CD8-positive, alpha-beta memory T cell (primary cell): ENCODE results near the gene ST8SIA6. TPM values are rescaled to one million over a fixed set of nuclear protein-coding genes. Genes with fewer than 3 reads are reported as not detected.
A peak's percentile ranks its signal among the peaks of the same experiment; 100 is the strongest.

Experiments used
- CTCF ChIA-PET: fragments of 350-600 bp; sonication (Branson Sonifier 250); formaldehyde crosslinking; loops from one replicate; lab custom pipeline; 2021; ENCODE audit warnings: antibody characterized with exemption; lab: Charles Lee
- POLR2A ChIA-PET: fragments of 350-600 bp; sonication (Branson Sonifier 250); formaldehyde crosslinking; loops from one replicate; lab custom pipeline; 2021; ENCODE audit warnings: antibody characterized with exemption; lab: Charles Lee
- DNase-seq, 5 donors: peaks; one replicate each; pipeline versions ENCODE4 v3.0.0 to v3.0.0-alpha.2; 2020 to 2022; ENCODE audit warnings: mixed read lengths in 1 of 5
- H3K27ac ChIP-seq: one replicate; pipeline ENCODE4 v1.7.0; 2013; ENCODE audit warnings: low read depth, mild to moderate bottlenecking, low read length, moderate library complexity
- H3K27me3 ChIP-seq: 2 replicates; pipeline ENCODE4 v1.7.0; 2013; ENCODE audit warnings: low read length, mild to moderate bottlenecking; ENCODE audit not compliant: insufficient read depth, poor library complexity, severe bottlenecking
- H3K36me3 ChIP-seq: 2 replicates; pipeline ENCODE4 v1.7.0; 2013; ENCODE audit warnings: mild to moderate bottlenecking, low read length, moderate library complexity; ENCODE audit not compliant: insufficient read depth
- H3K4me1 ChIP-seq: 2 replicates; pipeline ENCODE4 v1.7.0; 2013; ENCODE audit warnings: mild to moderate bottlenecking, low read length, moderate library complexity; ENCODE audit not compliant: insufficient read depth
- H3K4me3 ChIP-seq: 2 replicates; pipeline ENCODE4 v1.7.0; 2013; ENCODE audit warnings: mild to moderate bottlenecking, low read length
- H3K9me3 ChIP-seq: 2 replicates; pipeline ENCODE4 v1.7.0; 2013; ENCODE audit warnings: mild to moderate bottlenecking, low read length
- H3K27ac Mint-ChIP-seq, 8 donors: one replicate each; pipeline ENCODE4 v1.8.0; 2020 to 2021; ENCODE audit warnings: mixed read lengths in 8 of 8, mild to moderate bottlenecking in 6 of 8, inconsistent platforms in 3 of 8, moderate library complexity in 3 of 8
- H3K27me3 Mint-ChIP-seq, 2 donors: one replicate each; pipeline ENCODE4 v1.8.0; 2020 to 2021; ENCODE audit warnings: mixed read lengths in 2 of 2, mild to moderate bottlenecking in 1 of 2, moderate library complexity in 1 of 2
- H3K36me3 Mint-ChIP-seq, 3 donors: one replicate each; pipeline ENCODE4 v1.8.0; 2020 to 2021; ENCODE audit warnings: mixed read lengths in 3 of 3, inconsistent platforms in 1 of 3, mild to moderate bottlenecking in 1 of 3
- H3K4me1 Mint-ChIP-seq, 3 donors: one replicate each; pipeline ENCODE4 v1.8.0; 2020 to 2021; ENCODE audit warnings: mixed read lengths in 3 of 3, inconsistent platforms in 1 of 3, mild to moderate bottlenecking in 1 of 3
- H3K4me3 Mint-ChIP-seq, 7 donors: one replicate each; pipeline ENCODE4 v1.8.0; 2020 to 2021; ENCODE audit warnings: mixed read lengths in 7 of 7, mild to moderate bottlenecking in 6 of 7, moderate library complexity in 4 of 7, inconsistent platforms in 2 of 7
- H3K9me3 Mint-ChIP-seq, 5 donors: one replicate each; pipeline ENCODE4 v1.8.0; 2020 to 2022; ENCODE audit warnings: mixed read lengths in 5 of 5, mild to moderate bottlenecking in 3 of 5, moderate library complexity in 2 of 5, inconsistent platforms in 1 of 5
- polyA plus RNA-seq: library from polyadenylated mRNA; unstranded; fragments of 300-500 nt; fragmentation: Illumina TruSeq; gene quantifications from one replicate; pipeline ENCODE4 v1.2.3, GENCODE V29; 2021
- total RNA-seq, 2 experiments: library from RNA; stranded (reverse); gene quantifications; one replicate each; pipeline ENCODE4 v1.2.3, GENCODE V29; 2021

ST8SIA6 gene
- total and polyA plus RNA-seq, 3 experiments from 2014 or later = 1.9 TPM; not detected in 2

- peaks cover 0 to under 1% (median 0%) of the 10 kb centered on the region in 5 donors for H3K9me3 Mint-ChIP-seq
- H3K27me3 ChIP-seq = no peaks in the 10 kb centered on the region
- DNase-seq = no peak
- ChIA-PET POLR2A (interaction anchor here (1.0 kb wide), 1 partner anchor 10 kb away, joined by 4 read pairs; no protein-coding TSS in a partner anchor), CTCF (interaction anchor here (0.8 to 1.7 kb wide), 2 partner anchors 11 to 46 kb away, joined by 3 to 4 read pairs; no protein-coding TSS in a partner anchor)
- peak overlapping the region; percentile 77 for H3K27ac ChIP-seq
- H3K27me3 Mint-ChIP-seq = peaks cover 11 to 36% of the 10 kb centered on the region in 2 donors
- no peaks in the 10 kb centered on the region for H3K36me3 ChIP-seq
- H3K4me3 ChIP-seq = peak overlapping the region; percentile 63
- H3K4me1 Mint-ChIP-seq = peaks cover 20 to 26% (median 26%) of the 10 kb centered on the region in 3 donors
- H3K36me3 Mint-ChIP-seq = peaks cover under 1 to 3% (median 1%) of the 10 kb centered on the region in 3 donors
- peak overlapping the region; percentile 72 to 94 (median 87) for H3K4me3 Mint-ChIP-seq
- no peaks in the 10 kb centered on the region for H3K9me3 ChIP-seq
- peaks cover 7% of the 10 kb centered on the region for H3K4me1 ChIP-seq
- H3K27ac Mint-ChIP-seq = peak overlapping the region in 5 of 8 donors; percentile 33 to 87 (median 73)
These were observed 673 bp upstream of the ST8SIA6 start for GRCh38 chr10:17455015-17455520.

- Mint-ChIP-seq H3K36me3 (peaks cover 6 to 10% (median 10%) of the 10 kb centered on the region in 3 donors), H3K27ac (peak overlapping the region in 7 of 8 donors; percentile 1 to 92 (median 78)), H3K4me1 (peaks cover 20 to 26% (median 26%) of the 10 kb centered on the region in 3 donors), H3K4me3 (peak overlapping the region; percentile 85 to 94 (median 88)), H3K27me3 (peaks cover 12 to 37% of the 10 kb centered on the region in 2 donors), H3K9me3 (peaks cover 0 to 9% (median 4%) of the 10 kb centered on the region in 5 donors)
- no peaks in the 10 kb centered on the region for H3K27me3 ChIP-seq
- H3K4me1 ChIP-seq = peaks cover 7% of the 10 kb centered on the region
- ChIA-PET POLR2A (interaction anchor here (0.6 kb wide), 1 partner anchor 55 kb away, joined by 3 read pairs; no protein-coding TSS in a partner anchor), CTCF (interaction anchor here (1.3 to 1.7 kb wide), 3 partner anchors 11 to 46 kb away, joined by 3 read pairs; no protein-coding TSS in a partner anchor)
- H3K27ac ChIP-seq = peak overlapping the region; percentile 78
- H3K4me3 ChIP-seq = peak overlapping the region; percentile 52
- H3K9me3 ChIP-seq = no peaks in the 10 kb centered on the region
- H3K36me3 ChIP-seq = no peaks in the 10 kb centered on the region
- peak; percentile 7 to 55 (median 28) for DNase-seq
These were observed 863 bp downstream of the ST8SIA6 start for GRCh38 chr10:17453373-17454091.

DNA sequence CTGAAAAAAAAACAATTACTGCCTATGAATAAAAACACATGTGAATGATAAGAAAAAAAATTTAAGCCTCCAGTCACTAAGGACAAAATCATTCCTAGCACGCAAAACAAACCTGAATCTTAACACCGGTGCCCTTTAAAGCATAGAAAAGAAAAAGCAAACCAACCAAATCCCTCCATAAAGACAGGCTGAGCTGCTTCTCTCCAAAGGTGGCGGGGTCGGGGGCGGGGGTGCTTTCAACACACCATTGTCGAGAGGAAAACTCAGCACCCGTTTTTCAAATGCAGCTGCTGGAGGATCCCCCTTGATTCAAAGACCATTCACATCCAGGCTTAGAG, 1.4 kb downstream of the ST8SIA6 start:
- Mint-ChIP-seq H3K36me3 (peaks cover 8 to 13% (median 10%) of the 10 kb centered on the region in 3 donors), H3K4me3 (peak overlapping the region; percentile 85 to 94 (median 88)), H3K9me3 (peaks cover 3 to 15% (median 9%) of the 10 kb centered on the region in 5 donors), H3K4me1 (peaks cover 20 to 26% (median 26%) of the 10 kb centered on the region in 3 donors), H3K27ac (peak overlapping the region in 4 of 8 donors; percentile 1 to 46 (median 18)), H3K27me3 (peaks cover 12 to 34% of the 10 kb centered on the region in 2 donors)
- H3K4me3 ChIP-seq = peak overlapping the region; percentile 52
- no peaks in the 10 kb centered on the region for H3K36me3 ChIP-seq
- CTCF ChIA-PET = interaction anchor here (1.3 to 1.4 kb wide), 2 partner anchors 11 to 45 kb away, joined by 3 read pairs; no protein-coding TSS in a partner anchor
- H3K27me3 ChIP-seq = no peaks in the 10 kb centered on the region
- POLR2A ChIA-PET = interaction anchor here (0.6 kb wide), 1 partner anchor 56 kb away, joined by 3 read pairs; no protein-coding TSS in a partner anchor
- DNase-seq = no peak
- H3K27ac ChIP-seq = peak overlapping the region; percentile 78
- H3K4me1 ChIP-seq = peaks cover 7% of the 10 kb centered on the region
- no peaks in the 10 kb centered on the region for H3K9me3 ChIP-seq

- no peaks in the 10 kb centered on the region for H3K36me3 ChIP-seq
- Mint-ChIP-seq H3K4me3 (peak overlapping the region; percentile 38 to 89 (median 85)), H3K9me3 (peaks cover 5 to 16% (median 11%) of the 10 kb centered on the region in 5 donors), H3K4me1 (peaks cover 20 to 26% (median 26%) of the 10 kb centered on the region in 3 donors), H3K27me3 (peaks cover 14 to 32% of the 10 kb centered on the region in 2 donors), H3K27ac (peak overlapping the region in 3 of 8 donors; percentile 2 to 93 (median 7)), H3K36me3 (peaks cover 8 to 15% (median 11%) of the 10 kb centered on the region in 3 donors)
- H3K27ac ChIP-seq = peak overlapping the region; percentile 78
- ChIA-PET CTCF (interaction anchor here (1.2 to 1.4 kb wide), 3 partner anchors 10 to 45 kb away, joined by 3 read pairs; no protein-coding TSS in a partner anchor), POLR2A (interaction anchor here (0.6 kb wide), 1 partner anchor 56 kb away, joined by 3 read pairs; no protein-coding TSS in a partner anchor)
- no peak for DNase-seq
- peaks cover 7% of the 10 kb centered on the region for H3K4me1 ChIP-seq
- no peaks in the 10 kb centered on the region for H3K27me3 ChIP-seq
- no peaks in the 10 kb centered on the region for H3K9me3 ChIP-seq
- no peak overlapping the region for H3K4me3 ChIP-seq
These were observed 2.1 kb downstream of the ST8SIA6 start for GRCh38 chr10:17452060-17452841.

DNA sequence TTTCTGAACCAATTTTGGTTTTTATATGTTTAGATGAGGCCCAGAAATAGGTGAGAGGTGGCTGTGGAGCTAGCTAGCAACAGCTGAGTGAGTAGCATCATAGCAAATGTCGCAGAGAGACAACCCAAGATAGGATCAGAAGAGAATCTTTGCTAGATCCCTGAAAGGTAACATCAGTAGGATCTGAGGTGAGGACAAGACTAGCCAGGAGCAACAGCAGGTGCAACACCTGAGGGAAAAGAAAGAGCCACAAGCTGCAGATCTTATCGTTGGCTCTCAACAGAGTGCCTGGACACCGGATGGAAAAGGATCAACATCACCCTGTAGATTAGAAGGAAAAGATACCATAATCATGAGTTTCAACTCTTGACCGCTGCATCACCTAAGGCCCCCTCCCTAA, 4.4 kb downstream of the ST8SIA6 start:
- H3K36me3 ChIP-seq = no peaks in the 10 kb centered on the region
- DNase-seq = no peak
- ChIA-PET CTCF (no interaction called here), POLR2A (no interaction called here)
- no peaks in the 10 kb centered on the region for H3K27me3 ChIP-seq
- no peak overlapping the region for H3K27ac Mint-ChIP-seq
- peaks cover 24 to 30% (median 26%) of the 10 kb centered on the region in 3 donors for H3K4me1 Mint-ChIP-seq
- H3K9me3 Mint-ChIP-seq = peaks cover 5 to 16% (median 11%) of the 10 kb centered on the region in 5 donors
- H3K27me3 Mint-ChIP-seq = peaks cover 17 to 26% of the 10 kb centered on the region in 2 donors
- no peak overlapping the region for H3K4me3 ChIP-seq
- H3K4me3 Mint-ChIP-seq = no peak overlapping the region
- peaks cover 5% of the 10 kb centered on the region for H3K4me1 ChIP-seq
- H3K9me3 ChIP-seq = no peaks in the 10 kb centered on the region
- no peak overlapping the region for H3K27ac ChIP-seq
- H3K36me3 Mint-ChIP-seq = peaks cover 8 to 15% (median 11%) of the 10 kb centered on the region in 3 donors

DNA sequence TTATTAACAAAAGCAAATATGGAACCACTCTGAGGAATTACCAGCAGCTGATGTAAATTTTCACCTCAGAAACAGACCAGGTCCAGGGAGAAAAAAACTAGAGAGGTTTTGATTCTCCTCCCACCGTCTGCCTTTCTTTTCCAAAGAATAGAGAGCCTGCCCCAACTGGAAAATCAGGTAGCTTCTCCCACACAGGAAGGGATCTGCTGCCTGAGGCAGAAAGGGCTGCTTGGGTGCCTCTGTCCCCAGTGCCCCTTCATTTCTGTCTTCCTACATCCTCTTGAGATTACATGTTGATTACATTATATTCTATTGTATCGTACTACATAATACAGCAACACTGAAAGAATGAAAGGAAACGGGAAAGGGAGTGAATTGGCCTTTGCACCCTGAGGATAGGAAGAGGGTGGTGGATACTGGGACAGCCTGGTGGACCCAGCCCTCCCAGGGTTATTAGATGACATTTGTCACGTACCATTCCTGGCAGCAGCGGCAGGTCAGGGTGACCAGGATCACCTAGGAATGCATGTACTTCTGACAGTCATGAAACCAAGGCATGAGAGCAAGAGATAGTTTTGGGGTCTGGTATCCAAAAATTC, 8.9 kb downstream of the ST8SIA6 start:
- Mint-ChIP-seq H3K9me3 (peaks cover 5 to 16% (median 11%) of the 10 kb centered on the region in 5 donors), H3K27ac (peak overlapping the region in 2 of 8 donors; percentile 4 to 82), H3K36me3 (peaks cover 8 to 15% (median 11%) of the 10 kb centered on the region in 3 donors), H3K27me3 (peaks cover 23 to 41% of the 10 kb centered on the region in 2 donors), H3K4me1 (peaks cover 15 to 24% (median 18%) of the 10 kb centered on the region in 3 donors), H3K4me3 (no peak overlapping the region)
- CTCF ChIA-PET = interaction anchor here (1.2 kb wide), 1 partner anchor 38 kb away, joined by 3 read pairs; no protein-coding TSS in a partner anchor
- H3K36me3 ChIP-seq = no peaks in the 10 kb centered on the region
- H3K27me3 ChIP-seq = no peaks in the 10 kb centered on the region
- H3K4me1 ChIP-seq = peaks cover 10% of the 10 kb centered on the region
- POLR2A ChIA-PET = interaction anchor here (0.6 kb wide), 1 partner anchor 9 kb away, joined by 4 read pairs; the partner anchor contains the start of gene ST8SIA6
- DNase-seq = no peak
- no peaks in the 10 kb centered on the region for H3K9me3 ChIP-seq
- peak overlapping the region; percentile 6 for H3K27ac ChIP-seq
- H3K4me3 ChIP-seq = no peak overlapping the region

GRCh38 chr10:17444388-17444714, 10.0 kb downstream of the ST8SIA6 start:
- Histone ChIP-seq H3K9me3 (no peaks in the 10 kb centered on the region), H3K4me1 (peaks cover 10% of the 10 kb centered on the region), H3K4me3 (no peak overlapping the region), H3K27ac (no peak overlapping the region), H3K36me3 (no peaks in the 10 kb centered on the region), H3K27me3 (no peaks in the 10 kb centered on the region)
- peaks cover 22 to 38% of the 10 kb centered on the region in 2 donors for H3K27me3 Mint-ChIP-seq
- DNase-seq = no peak
- CTCF ChIA-PET = interaction anchor here (1.2 to 1.7 kb wide), 2 partner anchors 35 to 36 kb away, joined by 3 to 4 read pairs; no protein-coding TSS in a partner anchor
- peaks cover 15 to 24% (median 18%) of the 10 kb centered on the region in 3 donors for H3K4me1 Mint-ChIP-seq
- POLR2A ChIA-PET = no interaction called here
- H3K4me3 Mint-ChIP-seq = peak overlapping the region; percentile 1 to 67 (median 37)
- H3K9me3 Mint-ChIP-seq = peaks cover 5 to 11% (median 9%) of the 10 kb centered on the region in 5 donors
- peak overlapping the region in 6 of 8 donors; percentile 3 to 87 (median 57) for H3K27ac Mint-ChIP-seq
- peaks cover 2 to 6% (median 6%) of the 10 kb centered on the region in 3 donors for H3K36me3 Mint-ChIP-seq
